ENCODE results near the gene CIC. TPM values are rescaled to one million over a fixed set of nuclear protein-coding genes. Genes with fewer than 3 reads are reported as not detected.

Gene CIC
- total RNA-seq, 1 experiment from 2014 or later = 25.0 TPM

GRCh38 chr19:42246922-42247639 is 22.0 kb upstream of the CIC start:
- Histone ChIP-seq H2AFZ (ENCODE audit: low read length) (no peak overlapping the region), H4K20me1 (ENCODE audit: insufficient read depth, low read depth, low read length) (peaks cover 12% of the 10 kb centered on the region), H3K36me3 (ENCODE audit: insufficient read depth, low read length) (0 out of 2 replicates have a peak, but pooled peaks cover 7% of the 10 kb centered on the region), H3K27me3 (ENCODE audit: low read length) (no peaks in the 10 kb centered on the region), H3K9ac (ENCODE audit: low read length) (no peak overlapping the region), H3K4me1 (ENCODE audit: low read length) (peaks cover 16% of the 10 kb centered on the region), H3K9me2 (replicated peaks; ENCODE audit: insufficient read depth, low read length) (no peaks in the 10 kb centered on the region), H3K4me3 (ENCODE audit: low read length) (no peak overlapping the region), H3K4me2 (ENCODE audit: low read depth, low read length, poor library complexity, severe bottlenecking) (no peak overlapping the region), H3K27ac (ENCODE audit: low read length) (0 out of 2 replicates have a peak overlapping the region, but pooled peaks have one; percentile 27), H3K9me3 (ENCODE audit: low read length) (no peaks in the 10 kb centered on the region), H3K79me2 (ENCODE audit: low read length) (peaks cover 18% of the 10 kb centered on the region)
- no peak for DNase-seq

GRCh38 chr19:42247640-42248199 is 21.3 kb upstream of the CIC start:
- Histone ChIP-seq H3K27ac (ENCODE audit: low read length) (no peak overlapping the region), H3K4me1 (ENCODE audit: low read length) (peaks cover 22% of the 10 kb centered on the region), H3K4me2 (ENCODE audit: low read depth, low read length, poor library complexity, severe bottlenecking) (no peak overlapping the region), H3K9me3 (ENCODE audit: low read length) (no peaks in the 10 kb centered on the region), H3K4me3 (ENCODE audit: low read length) (no peak overlapping the region), H3K27me3 (ENCODE audit: low read length) (no peaks in the 10 kb centered on the region), H3K9ac (ENCODE audit: low read length) (no peak overlapping the region), H3K36me3 (ENCODE audit: insufficient read depth, low read length) (0 out of 2 replicates have a peak, but pooled peaks cover 7% of the 10 kb centered on the region), H2AFZ (ENCODE audit: low read length) (no peak overlapping the region), H3K9me2 (replicated peaks; ENCODE audit: insufficient read depth, low read length) (no peaks in the 10 kb centered on the region), H3K79me2 (ENCODE audit: low read length) (peaks cover 23% of the 10 kb centered on the region), H4K20me1 (ENCODE audit: insufficient read depth, low read depth, low read length) (peaks cover 16% of the 10 kb centered on the region)
- no peak for DNase-seq

- H3K9me3 ChIP-seq (ENCODE audit: low read length) = no peaks in the 10 kb centered on the region
- no peak overlapping the region for H3K27ac ChIP-seq (ENCODE audit: low read length)
- H3K9ac ChIP-seq (ENCODE audit: low read length) = no peak overlapping the region
- peaks cover 28% of the 10 kb centered on the region for H3K4me1 ChIP-seq (ENCODE audit: low read length)
- no peaks in the 10 kb centered on the region for H3K9me2 ChIP-seq (replicated peaks; ENCODE audit: insufficient read depth, low read length)
- H4K20me1 ChIP-seq (ENCODE audit: insufficient read depth, low read depth, low read length) = peaks cover 18% of the 10 kb centered on the region
- H3K79me2 ChIP-seq (ENCODE audit: low read length) = peaks cover 31% of the 10 kb centered on the region
- H3K4me3 ChIP-seq (ENCODE audit: low read length) = no peak overlapping the region
- H3K27me3 ChIP-seq (ENCODE audit: low read length) = no peaks in the 10 kb centered on the region
- H3K36me3 ChIP-seq (ENCODE audit: insufficient read depth, low read length) = 0 out of 2 replicates have a peak, but pooled peaks cover 7% of the 10 kb centered on the region
- DNase-seq = no peak
- no peak overlapping the region for H3K4me2 ChIP-seq (ENCODE audit: low read depth, low read length, poor library complexity, severe bottlenecking)
- no peak overlapping the region for H2AFZ ChIP-seq (ENCODE audit: low read length)
Observed at GRCh38 chr19:42248270-42249148, 20.5 kb upstream of the CIC start.

GRCh38 chr19:42249149-42249750 is 19.8 kb upstream of the CIC start:
- peaks cover 18% of the 10 kb centered on the region for H4K20me1 ChIP-seq (ENCODE audit: insufficient read depth, low read depth, low read length)
- H3K79me2 ChIP-seq (ENCODE audit: low read length) = peaks cover 36% of the 10 kb centered on the region
- peaks cover 24% of the 10 kb centered on the region for H3K4me1 ChIP-seq (ENCODE audit: low read length)
- no peak overlapping the region for H3K4me3 ChIP-seq (ENCODE audit: low read length)
- 0 out of 2 replicates have a peak, but pooled peaks cover 7% of the 10 kb centered on the region for H3K36me3 ChIP-seq (ENCODE audit: insufficient read depth, low read length)
- no peak overlapping the region for H3K9ac ChIP-seq (ENCODE audit: low read length)
- H3K27me3 ChIP-seq (ENCODE audit: low read length) = no peaks in the 10 kb centered on the region
- H3K9me3 ChIP-seq (ENCODE audit: low read length) = no peaks in the 10 kb centered on the region
- DNase-seq = no peak
- no peak overlapping the region for H3K4me2 ChIP-seq (ENCODE audit: low read depth, low read length, poor library complexity, severe bottlenecking)
- no peak overlapping the region for H3K27ac ChIP-seq (ENCODE audit: low read length)
- H3K9me2 ChIP-seq (replicated peaks; ENCODE audit: insufficient read depth, low read length) = no peaks in the 10 kb centered on the region
- H2AFZ ChIP-seq (ENCODE audit: low read length) = no peak overlapping the region

- no peak overlapping the region for H2AFZ ChIP-seq (ENCODE audit: low read length)
- H3K9me2 ChIP-seq (replicated peaks; ENCODE audit: insufficient read depth, low read length) = no peaks in the 10 kb centered on the region
- H3K9ac ChIP-seq (ENCODE audit: low read length) = no peak overlapping the region
- H3K27ac ChIP-seq (ENCODE audit: low read length) = no peak overlapping the region
- H3K9me3 ChIP-seq (ENCODE audit: low read length) = no peaks in the 10 kb centered on the region
- H3K79me2 ChIP-seq (ENCODE audit: low read length) = peaks cover 41% of the 10 kb centered on the region
- no peak overlapping the region for H3K4me2 ChIP-seq (ENCODE audit: low read depth, low read length, poor library complexity, severe bottlenecking)
- DNase-seq = no peak
- H4K20me1 ChIP-seq (ENCODE audit: insufficient read depth, low read depth, low read length) = peaks cover 18% of the 10 kb centered on the region
- H3K27me3 ChIP-seq (ENCODE audit: low read length) = no peaks in the 10 kb centered on the region
- H3K36me3 ChIP-seq (ENCODE audit: insufficient read depth, low read length) = 0 out of 2 replicates have a peak, but pooled peaks cover 7% of the 10 kb centered on the region
- H3K4me3 ChIP-seq (ENCODE audit: low read length) = no peak overlapping the region
- H3K4me1 ChIP-seq (ENCODE audit: low read length) = peaks cover 24% of the 10 kb centered on the region
Observed at GRCh38 chr19:42249769-42250168, 19.3 kb upstream of the CIC start.

- peaks cover 18% of the 10 kb centered on the region for H4K20me1 ChIP-seq (ENCODE audit: insufficient read depth, low read depth, low read length)
- DNase-seq = no peak
- no peak overlapping the region for H2AFZ ChIP-seq (ENCODE audit: low read length)
- H3K9ac ChIP-seq (ENCODE audit: low read length) = no peak overlapping the region
- H3K4me3 ChIP-seq (ENCODE audit: low read length) = no peak overlapping the region
- no peaks in the 10 kb centered on the region for H3K9me2 ChIP-seq (replicated peaks; ENCODE audit: insufficient read depth, low read length)
- H3K79me2 ChIP-seq (ENCODE audit: low read length) = peaks cover 43% of the 10 kb centered on the region
- no peak overlapping the region for H3K27ac ChIP-seq (ENCODE audit: low read length)
- H3K36me3 ChIP-seq (ENCODE audit: insufficient read depth, low read length) = 0 out of 2 replicates have a peak, but pooled peaks cover 7% of the 10 kb centered on the region
- no peak overlapping the region for H3K4me2 ChIP-seq (ENCODE audit: low read depth, low read length, poor library complexity, severe bottlenecking)
- no peaks in the 10 kb centered on the region for H3K9me3 ChIP-seq (ENCODE audit: low read length)
- no peaks in the 10 kb centered on the region for H3K27me3 ChIP-seq (ENCODE audit: low read length)
- H3K4me1 ChIP-seq (ENCODE audit: low read length) = peaks cover 19% of the 10 kb centered on the region
Observed at GRCh38 chr19:42250183-42250665, 18.8 kb upstream of the CIC start.

- peaks cover 25% of the 10 kb centered on the region for H3K4me1 ChIP-seq (ENCODE audit: low read length)
- H3K4me3 ChIP-seq (ENCODE audit: low read length) = no peak overlapping the region
- H3K27ac ChIP-seq (ENCODE audit: low read length) = no peak overlapping the region
- no peaks in the 10 kb centered on the region for H3K9me3 ChIP-seq (ENCODE audit: low read length)
- no peaks in the 10 kb centered on the region for H3K27me3 ChIP-seq (ENCODE audit: low read length)
- 0 out of 2 replicates have a peak, but pooled peaks cover 7% of the 10 kb centered on the region for H3K36me3 ChIP-seq (ENCODE audit: insufficient read depth, low read length)
- peaks cover 43% of the 10 kb centered on the region for H3K79me2 ChIP-seq (ENCODE audit: low read length)
- no peak overlapping the region for H2AFZ ChIP-seq (ENCODE audit: low read length)
- H4K20me1 ChIP-seq (ENCODE audit: insufficient read depth, low read depth, low read length) = peaks cover 18% of the 10 kb centered on the region
- no peak for DNase-seq
- no peak overlapping the region for H3K4me2 ChIP-seq (ENCODE audit: low read depth, low read length, poor library complexity, severe bottlenecking)
- H3K9ac ChIP-seq (ENCODE audit: low read length) = no peak overlapping the region
- no peaks in the 10 kb centered on the region for H3K9me2 ChIP-seq (replicated peaks; ENCODE audit: insufficient read depth, low read length)
Observed at GRCh38 chr19:42250666-42251531, 18.2 kb upstream of the CIC start.

Data from Karpas-422 (cell line).